Measurements from ENCODE around the gene MIB1.

DNA sequence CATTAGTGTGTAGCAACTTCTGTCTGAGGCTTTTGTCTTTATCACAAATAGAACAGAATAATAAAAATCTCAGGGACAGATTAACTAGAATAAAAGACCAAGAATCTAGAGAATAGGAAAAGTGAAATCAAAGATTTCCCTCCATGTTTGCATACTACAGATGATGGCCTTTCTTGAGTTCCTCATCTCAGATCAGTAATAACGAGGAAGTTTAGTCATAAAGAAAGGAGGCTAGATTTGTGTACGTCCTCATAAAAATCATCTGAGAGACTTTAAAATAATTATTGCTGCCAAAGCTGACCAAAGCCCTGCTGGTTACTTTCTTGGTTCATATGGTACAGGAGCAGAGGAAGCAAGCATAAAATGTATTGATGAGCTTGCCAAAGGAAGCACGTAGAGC lies 117.3 kb downstream of the MIB1 start:
- TF ChIP-seq CTCF (IDR thresholded peaks at IDR 0.05 in 2 of 3, conservative IDR thresholded peaks at IDR 0.05 in 1 of 3; ENCODE audit: borderline replicate concordance in 1 of 3, insufficient read depth in 1 of 3, low read depth in 2 of 3, low read length in 2 of 3) (no peak), ZNF274 (IDR thresholded peaks at IDR 0.05; ENCODE audit: low read depth, low read length) (no peak), EZH2 (IDR thresholded peaks at IDR 0.05) (no peak)

Measured in HCT116 (cell line).